A549 (cell line): ENCODE data around the gene DRGX.

Experiments used
- CBX2 ChIP-seq: fragments of 200-600 bp; sonication (generic); IDR thresholded peaks from 2 replicates; pipeline ENCODE4 v1.6.1; 2016; ENCODE audit warnings: low read depth, mild to moderate bottlenecking, borderline replicate concordance
- E2F6 ChIP-seq: IDR thresholded peaks from 2 replicates; pipeline ENCODE4 v1.6.1; 2012; ENCODE audit warnings: low read depth, borderline replicate concordance
- MAFK ChIP-seq: fragments of 450-650 bp; IDR thresholded peaks from 2 replicates; pipeline ENCODE4 v1.6.1; 2014; ENCODE audit not compliant: partially characterized antibody
- PHF8 ChIP-seq: fragments of 200-600 bp; sonication (generic); IDR thresholded peaks from 2 replicates; pipeline ENCODE4 v1.6.1; 2016; ENCODE audit warnings: low read depth, mild to moderate bottlenecking, antibody characterized with exemption, moderate library complexity, borderline replicate concordance
- POLR2A ChIP-seq: IDR thresholded peaks from 2 replicates; pipeline ENCODE4 v1.6.1; 2012; ENCODE audit warnings: mild to moderate bottlenecking, low read length
- RAD21 ChIP-seq, 2 experiments: fragments of >200 bp in 1 of 2; sonication (Bioruptor Twin) in 1 of 2; formaldehyde crosslinking in 1 of 2; IDR thresholded peaks in 1 of 2; conservative IDR thresholded peaks in 1 of 2; 2 replicates in 1 of 2; 3 replicates in 1 of 2; pipeline ENCODE4 v1.6.1; 2012 to 2018; ENCODE audit warnings: inconsistent platforms in 1 of 2
- RFX5 ChIP-seq: fragments of 450-650 bp; IDR thresholded peaks from 2 replicates; pipeline ENCODE4 v1.7.1; 2014; ENCODE audit warnings: antibody characterized with exemption, mild to moderate bottlenecking, moderate library complexity
- TF ChIP-seq, protein P1 (sequence below): fragments of >200 bp; sonication (Bioruptor Twin); formaldehyde crosslinking; IDR thresholded peaks from 3 replicates; pipeline ENCODE4 v1.5.1; 2016

DNA sequence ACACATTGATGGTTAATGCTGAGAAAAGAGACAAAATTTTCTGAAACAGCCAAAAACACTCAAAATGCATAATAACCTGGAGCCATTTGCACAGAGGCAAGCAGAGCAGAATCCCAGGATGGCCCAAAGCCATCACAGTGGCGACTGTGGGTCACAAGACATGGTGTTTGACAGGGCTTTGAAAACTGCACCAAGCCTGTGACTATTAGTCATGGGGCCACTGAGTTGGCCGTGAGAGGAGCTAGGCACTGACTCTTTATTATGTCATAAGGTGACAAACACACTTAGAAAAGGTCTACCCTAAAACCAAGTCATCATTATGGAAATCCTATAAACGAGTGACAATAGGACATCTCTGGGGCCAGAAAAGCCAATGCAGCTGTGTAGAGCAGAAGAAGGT, 23.9 kb downstream of the DRGX start:
- TF ChIP-seq, protein P1, sequence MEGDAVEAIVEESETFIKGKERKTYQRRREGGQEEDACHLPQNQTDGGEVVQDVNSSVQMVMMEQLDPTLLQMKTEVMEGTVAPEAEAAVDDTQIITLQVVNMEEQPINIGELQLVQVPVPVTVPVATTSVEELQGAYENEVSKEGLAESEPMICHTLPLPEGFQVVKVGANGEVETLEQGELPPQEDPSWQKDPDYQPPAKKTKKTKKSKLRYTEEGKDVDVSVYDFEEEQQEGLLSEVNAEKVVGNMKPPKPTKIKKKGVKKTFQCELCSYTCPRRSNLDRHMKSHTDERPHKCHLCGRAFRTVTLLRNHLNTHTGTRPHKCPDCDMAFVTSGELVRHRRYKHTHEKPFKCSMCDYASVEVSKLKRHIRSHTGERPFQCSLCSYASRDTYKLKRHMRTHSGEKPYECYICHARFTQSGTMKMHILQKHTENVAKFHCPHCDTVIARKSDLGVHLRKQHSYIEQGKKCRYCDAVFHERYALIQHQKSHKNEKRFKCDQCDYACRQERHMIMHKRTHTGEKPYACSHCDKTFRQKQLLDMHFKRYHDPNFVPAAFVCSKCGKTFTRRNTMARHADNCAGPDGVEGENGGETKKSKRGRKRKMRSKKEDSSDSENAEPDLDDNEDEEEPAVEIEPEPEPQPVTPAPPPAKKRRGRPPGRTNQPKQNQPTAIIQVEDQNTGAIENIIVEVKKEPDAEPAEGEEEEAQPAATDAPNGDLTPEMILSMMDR, result no peak
- TF ChIP-seq E2F6, result no peak
- no peak for TF ChIP-seq PHF8
- TF ChIP-seq POLR2A, result no peak
- TF ChIP-seq MAFK, result no peak
- no peak for TF ChIP-seq RFX5
- TF ChIP-seq CBX2, result no peak
- no peak for TF ChIP-seq RAD21 (conservative IDR thresholded peaks at IDR 0.05 in 1 of 2, IDR thresholded peaks at IDR 0.05 in 1 of 2)
